GM19324 (cell line): ENCODE results near the gene CHRNA5.
"Not testable (repeated sequence)": the region's sequence is repeated elsewhere in the genome, so short reads cannot be mapped to it uniquely, and the experiment has no call there.

Source experiments
- ATAC-seq: cut with Tn5 transposase; IDR thresholded peaks from one replicate; pipeline ENCODE4 v1.9.1; 2021; ENCODE audit warnings: mild to moderate bottlenecking, moderate library complexity; ENCODE audit not compliant: unreplicated experiment, low FRiP score

CHRNA5 gene

DNA sequence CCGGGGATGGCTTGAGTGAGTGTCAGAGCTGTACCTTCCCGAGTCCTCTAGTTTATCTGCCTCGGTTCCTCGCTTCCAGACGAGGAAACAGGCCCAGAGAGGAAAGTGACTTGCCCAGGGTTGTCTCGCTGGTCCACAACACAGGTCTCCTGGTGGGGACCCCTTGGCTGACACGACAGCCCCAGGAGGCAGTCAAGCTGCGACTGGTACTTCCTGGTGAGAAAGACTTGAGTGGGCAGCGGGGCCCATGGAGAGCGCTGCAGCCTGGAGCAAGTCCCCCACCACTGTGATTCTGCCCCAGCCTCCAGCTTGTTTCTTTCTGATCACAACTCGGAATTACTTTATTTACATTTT is 600 bp upstream of the CHRNA5 start:
- ATAC-seq: peak; percentile 4

DNA sequence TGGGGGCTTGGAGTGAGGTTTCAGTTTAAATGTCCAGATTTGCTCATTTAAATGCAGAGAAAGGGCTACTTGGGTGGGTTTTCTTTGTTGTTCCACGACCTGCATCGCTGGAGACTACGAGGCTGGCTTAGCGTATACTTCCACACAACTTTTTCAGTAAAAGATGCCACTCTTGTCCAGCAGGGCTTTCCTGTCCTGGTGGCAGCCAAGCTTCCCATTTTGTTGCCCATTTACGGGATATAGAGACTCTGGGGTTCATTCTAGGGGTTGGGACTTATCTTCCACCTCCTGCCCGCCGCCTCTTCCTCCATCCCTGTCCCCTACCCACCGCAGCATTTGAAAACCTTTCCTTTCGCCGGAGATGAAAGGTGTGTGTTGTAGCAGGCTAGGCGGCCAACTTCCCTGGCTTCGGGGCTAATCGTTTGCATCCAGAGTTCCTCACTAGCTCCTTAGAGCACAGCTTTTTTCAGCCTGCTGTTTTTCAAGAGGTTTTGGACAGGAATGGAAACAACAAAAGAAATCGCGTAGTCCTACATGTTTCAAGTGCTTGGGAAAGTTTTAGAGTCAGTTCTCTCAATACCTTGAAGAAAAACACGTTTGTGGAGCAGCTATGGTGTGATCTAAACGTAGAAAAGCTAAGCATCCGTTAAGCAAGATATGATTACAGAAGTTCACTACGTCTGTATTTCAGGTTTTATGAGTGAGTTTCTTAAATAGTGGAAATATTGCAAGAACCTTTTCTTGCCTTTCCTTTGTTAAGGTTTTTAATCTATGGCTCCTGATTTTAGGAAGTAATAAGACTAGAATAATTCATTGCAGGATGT is 843 bp downstream of the CHRNA5 start:
- ATAC-seq: peak; percentile 23

DNA sequence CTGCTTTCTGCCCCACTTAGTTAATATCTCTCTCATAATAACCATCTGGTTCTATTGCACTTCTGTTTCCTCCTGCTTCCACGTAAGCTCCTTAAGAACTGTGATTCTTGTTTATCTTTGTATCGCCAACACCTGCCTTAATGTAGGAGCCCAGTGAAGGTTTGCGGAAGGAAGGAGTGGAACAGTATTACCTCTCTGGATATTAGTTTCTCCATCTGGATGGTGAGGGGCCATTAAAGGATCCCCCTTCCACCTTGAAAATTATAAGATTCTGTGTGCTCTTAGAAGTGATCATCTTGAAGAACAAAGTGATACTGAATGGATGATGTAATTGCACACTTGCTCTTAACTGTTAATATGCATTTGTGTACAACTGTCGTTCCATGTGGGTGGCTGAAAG is 2.2 kb downstream of the CHRNA5 start:
- no peak for ATAC-seq

DNA sequence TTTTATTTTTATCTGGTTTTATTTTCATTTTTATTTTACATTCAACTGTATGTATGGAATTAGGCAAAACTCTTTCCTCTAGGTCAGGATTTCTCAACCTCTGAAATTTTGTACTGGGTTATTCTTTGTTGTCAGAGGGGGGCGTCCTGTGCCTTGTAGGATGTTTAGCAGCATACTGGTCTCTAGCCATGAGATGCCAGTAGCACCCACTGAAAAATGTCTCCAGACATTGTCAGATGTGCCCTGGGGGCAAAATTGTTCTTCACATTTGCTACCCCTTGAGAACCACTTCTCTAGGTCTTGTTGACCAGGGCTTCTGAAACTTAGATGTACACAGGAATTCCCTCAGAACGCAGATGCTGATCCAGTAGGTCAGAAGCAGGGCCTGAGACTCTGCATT is 5.4 kb downstream of the CHRNA5 start:
- no peak for ATAC-seq

DNA sequence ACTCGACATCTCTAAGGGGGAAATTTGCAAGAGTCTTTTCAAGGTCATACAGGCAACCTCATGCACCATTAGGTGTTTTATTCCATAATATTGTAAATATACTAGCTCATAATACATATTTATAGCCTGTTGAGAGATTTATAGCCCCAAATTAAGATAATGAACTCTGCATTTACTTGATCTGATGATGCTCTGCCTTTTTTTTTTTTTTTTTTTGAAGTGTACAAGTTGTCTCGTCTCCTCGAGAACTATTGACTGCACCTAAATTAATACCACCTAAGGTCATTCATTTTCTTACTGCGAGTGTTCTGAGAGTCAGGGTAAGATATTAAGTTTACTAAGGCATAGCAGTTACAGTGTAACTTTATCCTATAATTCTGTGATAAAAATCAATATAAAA is 6.1 kb downstream of the CHRNA5 start:
- no peak for ATAC-seq

DNA sequence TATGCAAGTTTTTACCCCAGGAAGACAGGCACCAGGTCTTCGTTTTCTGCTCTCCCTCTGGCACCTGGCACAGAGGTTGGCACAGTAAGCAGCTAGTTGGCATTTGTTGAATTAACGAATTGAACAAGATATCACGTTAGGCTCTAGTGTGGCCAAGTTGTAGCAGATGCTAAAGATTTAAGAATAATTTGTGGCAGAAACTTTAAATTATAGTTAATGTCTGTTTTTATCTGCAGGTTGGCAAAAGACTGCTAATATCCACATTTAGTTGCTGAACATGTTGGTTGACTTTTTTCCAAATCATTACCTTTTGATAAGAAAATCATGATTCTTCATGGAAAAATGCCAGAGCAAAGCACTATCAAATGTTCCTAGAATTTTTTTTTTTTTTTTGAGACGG is 8.1 kb downstream of the CHRNA5 start:
- ATAC-seq: no peak

DNA sequence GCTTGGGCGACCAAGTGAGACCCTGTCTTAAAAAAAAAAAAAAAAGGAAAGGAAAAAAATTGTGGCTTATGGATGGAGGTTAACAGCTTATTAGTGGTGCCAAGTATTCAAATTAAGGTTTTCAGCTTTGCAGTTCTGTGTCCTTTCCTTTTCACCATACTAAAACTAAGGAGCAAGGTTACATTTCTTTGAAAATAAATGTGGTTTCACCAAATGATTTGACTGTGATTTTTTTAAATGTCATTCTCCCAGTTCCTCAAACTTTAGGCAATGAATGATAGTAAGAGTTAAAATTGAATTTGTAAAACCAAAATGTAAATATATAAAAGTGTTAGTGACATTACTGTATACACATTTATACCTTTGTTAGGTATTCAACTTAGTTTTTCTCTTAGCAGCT is 9.6 kb downstream of the CHRNA5 start:
- ATAC-seq: no peak

DNA sequence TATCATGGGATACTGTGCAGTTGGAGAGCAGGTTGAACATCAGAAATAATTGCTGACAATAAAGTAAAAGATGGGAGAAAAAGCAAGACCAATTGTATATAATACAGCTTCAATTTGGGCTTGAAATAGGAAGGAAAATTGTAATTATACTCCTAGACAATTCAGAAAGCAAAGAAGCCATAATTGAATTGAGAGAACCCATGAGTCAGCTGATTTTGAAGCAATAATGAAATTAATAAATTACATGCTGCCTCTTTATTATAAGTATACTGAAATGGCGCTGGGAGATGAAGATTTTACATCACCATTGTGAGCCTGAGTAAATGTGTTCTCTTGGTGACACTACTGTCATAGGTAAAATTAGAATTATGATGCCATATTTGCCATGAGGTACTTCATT is 32.3 kb downstream of the CHRNA5 start:
- ATAC-seq: no peak

DNA sequence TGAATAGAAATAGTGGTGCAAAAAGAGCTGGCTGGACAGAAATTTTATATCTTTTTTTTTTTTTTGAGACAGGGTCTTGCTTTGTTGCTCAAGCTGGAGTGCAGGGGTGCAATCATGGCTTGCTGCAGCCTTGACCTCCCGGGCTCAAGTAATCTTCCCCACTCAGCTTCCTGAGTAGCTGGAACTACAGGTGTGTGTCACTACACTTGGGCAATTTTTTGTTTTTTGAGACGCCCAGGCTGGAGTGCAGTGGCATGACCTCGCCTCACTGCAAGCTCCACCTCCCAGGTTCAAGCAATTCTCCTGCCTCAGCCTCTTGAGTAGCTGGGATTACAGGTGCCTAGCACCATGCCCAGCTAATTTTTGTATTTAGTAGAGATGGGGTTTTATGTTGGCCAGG is 33.0 kb downstream of the CHRNA5 start:
- ATAC-seq: no peak

DNA sequence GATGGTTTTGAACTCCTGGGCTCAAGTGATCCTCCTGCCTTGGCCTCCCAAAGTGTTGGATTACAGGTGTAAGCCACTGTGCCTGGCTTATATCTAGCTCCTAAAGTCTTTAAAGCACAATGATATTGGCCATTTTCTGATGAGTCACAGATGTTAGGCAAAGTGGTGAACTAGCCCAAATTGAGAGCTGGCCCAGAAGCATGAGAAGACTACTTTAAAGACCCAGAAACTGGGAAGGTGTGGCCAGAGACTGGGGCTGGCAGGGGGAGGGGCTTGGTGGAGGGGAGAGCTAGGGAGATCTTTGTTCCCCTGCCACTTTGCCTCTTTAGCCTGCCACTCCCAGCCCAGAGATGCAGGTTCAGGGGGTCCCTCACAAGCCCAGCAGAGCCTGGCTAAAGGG is 33.9 kb downstream of the CHRNA5 start:
- ATAC-seq: no peak

DNA sequence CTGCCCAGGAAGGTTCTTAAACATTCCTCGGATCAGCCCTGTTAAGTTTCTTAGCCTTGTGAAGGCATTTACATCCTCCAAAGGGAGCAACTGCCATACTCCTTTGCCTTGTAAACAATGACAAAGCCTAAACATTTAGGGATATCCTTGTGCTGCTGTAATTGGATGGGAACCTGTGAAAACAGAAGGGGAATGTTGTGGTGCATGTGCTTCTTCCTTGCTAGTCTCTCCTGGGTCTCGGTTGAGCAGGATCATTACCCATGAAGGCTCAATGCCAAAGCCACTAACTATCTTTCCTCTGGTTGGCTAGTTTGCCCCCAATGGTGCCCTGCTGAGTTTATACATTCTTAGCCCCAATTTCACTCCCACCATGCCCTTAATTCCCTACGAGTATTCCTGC is 38.1 kb downstream of the CHRNA5 start:
- ATAC-seq: no peak

DNA sequence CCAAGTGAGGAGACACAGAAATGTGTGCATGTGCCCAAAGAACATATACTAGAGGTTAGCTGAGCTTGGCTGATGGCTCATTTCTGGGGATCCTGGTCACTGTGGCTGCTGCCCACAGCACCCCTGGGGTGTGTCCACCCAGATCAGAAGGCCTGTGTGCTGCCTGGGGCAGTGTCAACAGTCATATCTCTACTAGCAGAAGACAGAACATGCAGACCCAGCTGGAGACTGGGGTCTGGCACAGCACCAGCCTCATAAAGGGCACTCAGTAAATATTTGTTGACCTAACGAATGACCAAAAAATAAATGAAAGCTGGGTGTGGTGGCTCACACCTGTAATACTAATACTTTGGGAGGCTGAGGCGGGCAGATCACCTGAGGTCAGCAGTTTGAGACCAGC is 39.1 kb downstream of the CHRNA5 start:
- ATAC-seq: no peak

DNA sequence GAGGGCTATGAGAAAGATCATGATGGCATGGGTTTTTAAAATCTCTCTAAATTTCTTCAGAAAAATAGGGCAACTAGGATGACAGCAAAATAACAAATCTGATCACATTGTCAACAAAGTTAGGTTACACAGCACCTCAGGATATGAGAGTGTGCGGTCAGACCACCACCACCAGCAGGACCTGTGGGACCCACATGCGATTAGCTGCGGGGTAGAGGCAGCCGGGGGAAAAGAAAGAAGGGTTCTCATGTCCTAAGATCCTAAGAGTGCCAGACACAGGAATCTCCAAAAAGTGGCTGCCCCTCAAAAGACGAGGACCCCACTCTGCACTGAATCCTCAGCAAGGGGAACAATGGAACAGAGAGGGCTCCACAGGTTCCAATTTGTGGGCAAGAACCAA is 39.9 kb downstream of the CHRNA5 start:
- ATAC-seq: no peak

DNA sequence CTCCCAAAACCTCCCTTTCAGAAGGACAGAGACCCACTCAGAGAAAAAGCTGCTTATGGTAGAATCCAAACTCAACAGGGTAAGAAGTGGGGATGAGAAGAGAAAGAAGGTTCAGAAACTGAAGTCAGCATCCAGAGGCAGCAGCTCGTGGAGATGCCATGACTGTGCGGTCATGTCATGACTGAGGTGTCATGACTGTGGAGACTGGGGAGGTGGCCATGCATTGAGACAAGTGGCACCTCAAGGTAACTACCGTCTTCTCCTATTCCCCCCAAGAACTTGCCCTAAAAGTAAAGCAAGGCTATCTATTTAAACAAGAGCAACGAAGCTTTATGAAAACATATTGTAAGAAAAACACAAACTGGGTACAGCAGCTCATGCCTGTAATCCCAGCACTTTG is 40.4 kb downstream of the CHRNA5 start:
- ATAC-seq: no peak

DNA sequence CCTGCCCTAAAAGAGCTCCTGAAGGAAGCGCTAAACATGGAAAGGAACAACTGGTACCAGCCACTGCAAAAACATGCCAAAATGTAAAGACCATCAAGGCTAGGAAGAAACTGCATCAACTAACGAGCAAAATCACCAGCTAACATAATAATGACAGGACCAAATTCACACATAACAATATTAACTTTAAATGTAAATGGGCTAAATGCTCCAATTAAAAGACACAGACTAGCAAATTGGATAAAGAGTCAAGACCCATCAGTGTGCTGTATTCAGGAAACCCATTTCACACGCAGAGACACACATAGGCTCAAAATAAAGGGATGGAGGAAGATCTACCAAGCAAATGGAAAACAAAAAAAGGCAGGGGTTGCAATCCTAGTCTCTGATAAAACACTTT is 44.2 kb downstream of the CHRNA5 start:
- ATAC-seq: not testable (repeated sequence)

DNA sequence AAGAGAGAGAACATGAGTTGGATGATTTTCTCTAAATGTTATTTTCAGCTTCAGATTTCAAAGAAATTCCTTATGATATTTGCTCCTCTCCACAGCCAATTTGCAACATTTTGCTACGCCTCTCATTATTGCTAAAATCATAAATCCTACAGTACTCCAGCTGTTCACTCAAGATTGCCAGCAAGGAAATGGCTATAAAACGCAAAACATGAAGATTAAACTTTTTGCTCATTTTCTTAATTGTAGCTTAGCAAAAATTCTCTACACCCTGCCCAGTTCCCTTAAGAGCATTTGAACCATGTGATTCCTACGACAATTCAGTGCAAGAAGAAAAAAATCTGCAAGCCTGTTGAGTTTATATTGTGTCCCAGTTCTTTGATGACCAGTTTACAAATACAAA is 48.7 kb downstream of the CHRNA5 start:
- ATAC-seq: no peak

DNA sequence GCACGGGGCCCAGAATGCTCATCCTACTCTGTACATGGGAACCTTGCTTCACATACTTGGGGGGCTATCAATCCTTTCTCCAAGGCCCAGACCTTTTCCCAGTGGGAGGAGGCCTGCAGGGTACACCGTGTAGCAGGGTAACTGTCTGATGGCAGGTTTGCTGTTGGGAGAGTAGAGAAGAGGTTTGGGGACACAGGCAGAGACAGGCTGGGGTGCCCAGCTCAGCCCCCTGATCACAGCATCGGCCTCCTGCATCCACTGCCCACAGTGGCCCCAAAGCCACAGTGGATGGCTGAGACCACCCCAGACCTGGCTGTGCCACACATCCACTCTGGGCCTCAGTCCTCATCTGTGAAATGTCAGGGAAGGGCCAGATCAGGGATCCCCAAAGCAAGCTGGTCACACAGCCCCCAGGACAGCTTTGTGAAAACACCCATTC is 49.9 kb downstream of the CHRNA5 start:
- no peak for ATAC-seq

DNA sequence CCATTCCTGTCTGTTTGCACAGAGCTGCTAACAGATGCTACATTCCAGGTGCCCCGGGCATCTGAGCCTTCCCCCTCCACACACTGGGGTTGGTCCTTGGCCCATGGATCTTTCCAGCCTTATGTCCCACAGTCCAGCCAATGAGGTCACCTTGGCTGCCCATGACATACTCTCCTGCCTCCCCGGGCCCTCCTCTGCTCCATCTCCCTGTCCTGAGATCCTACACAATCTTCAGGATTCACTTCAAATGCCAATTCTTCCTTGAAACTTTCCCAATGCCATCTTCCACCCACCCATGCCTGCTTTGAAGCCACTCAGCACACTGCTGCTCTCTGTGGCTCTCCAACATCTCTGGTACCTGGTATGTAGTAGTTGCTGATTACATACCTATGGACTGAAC is 51.2 kb downstream of the CHRNA5 start:
- no peak for ATAC-seq

DNA sequence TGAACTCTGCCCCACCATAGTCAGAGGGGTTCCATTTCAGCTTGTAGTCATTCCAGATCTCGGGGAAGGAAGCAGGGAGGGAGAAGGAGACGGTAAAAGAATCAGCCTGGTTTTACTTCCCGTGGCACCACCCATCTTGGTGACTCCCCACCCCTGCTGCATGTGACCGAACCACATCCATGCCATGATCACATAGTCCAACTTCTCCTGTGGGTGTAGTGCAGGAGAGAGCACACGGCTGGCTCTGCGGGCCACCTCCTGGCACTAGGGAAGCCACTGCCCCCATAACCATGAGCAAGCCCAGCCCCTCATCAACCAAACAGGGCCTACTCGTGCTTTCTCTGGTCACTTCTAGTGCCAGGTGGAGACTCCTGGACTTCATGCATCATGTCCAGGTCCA is 51.8 kb downstream of the CHRNA5 start:
- ATAC-seq: no peak

DNA sequence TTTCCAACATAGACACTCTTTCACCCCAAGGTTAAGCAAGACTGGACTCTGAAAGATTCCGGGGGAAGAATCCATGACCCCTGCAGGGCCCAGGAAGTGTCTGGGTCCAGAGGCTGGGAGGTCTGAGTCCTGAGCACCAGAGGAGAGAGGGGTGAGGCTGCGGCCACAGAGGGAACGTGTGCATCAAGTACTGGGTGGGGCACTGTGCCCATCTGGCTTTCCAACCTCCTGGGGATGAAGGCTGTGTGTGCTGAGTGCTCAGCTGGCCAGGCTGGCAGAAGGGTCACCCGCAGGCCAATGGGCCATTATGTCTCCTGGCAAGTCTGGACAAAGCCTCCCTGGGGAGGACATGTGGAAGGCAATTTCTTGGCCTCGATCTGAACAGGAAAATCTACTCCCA is 52.2 kb downstream of the CHRNA5 start:
- ATAC-seq: no peak

DNA sequence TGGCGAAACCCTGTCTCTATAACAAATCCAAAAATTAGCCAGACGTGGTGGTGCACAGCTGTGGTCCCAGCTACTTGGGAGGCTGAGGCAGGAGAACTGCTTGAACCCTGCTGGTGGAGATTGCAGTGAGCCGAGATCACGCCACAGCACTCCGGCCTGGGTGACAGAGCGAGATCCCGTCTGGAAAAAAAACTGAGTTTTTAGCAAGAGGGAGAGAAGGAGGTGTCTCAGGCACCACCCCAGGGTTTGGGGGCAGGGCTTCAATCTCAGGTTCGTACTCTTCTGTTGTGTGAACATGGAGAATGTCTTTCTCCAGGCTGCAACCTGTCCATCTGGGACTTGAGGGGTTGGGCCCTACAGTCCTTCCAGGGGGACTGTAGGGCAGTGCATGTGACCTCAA is 52.7 kb downstream of the CHRNA5 start:
- ATAC-seq: no peak

DNA sequence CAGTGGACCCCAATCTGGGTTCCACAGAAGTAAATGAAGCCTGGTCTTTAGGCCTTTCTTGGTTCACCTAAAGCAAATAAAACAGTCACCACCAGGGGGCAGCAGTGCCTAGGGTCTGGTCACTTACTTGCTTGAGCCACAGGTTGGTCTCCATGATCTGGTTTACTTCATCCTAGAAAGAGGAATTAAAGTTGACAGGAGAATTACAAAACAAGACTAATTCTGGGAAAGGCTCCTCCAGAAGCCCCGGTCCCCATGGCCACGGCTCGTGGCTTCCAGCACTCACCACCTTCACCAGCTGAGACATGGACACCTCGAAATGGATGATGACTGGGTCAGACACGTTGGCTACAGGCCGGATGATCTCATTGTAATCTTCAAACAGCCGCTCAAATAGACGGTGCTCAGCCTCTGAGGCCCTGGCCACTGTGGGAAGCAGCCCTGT is 53.2 kb downstream of the CHRNA5 start:
- peak; percentile 49 for ATAC-seq
